ENCODE data around the gene ACTR1B.
"Not testable (repeated sequence)": the region's sequence is repeated elsewhere in the genome, so short reads cannot be mapped to it uniquely, and the experiment has no call there.

The ACTR1B gene

DNA sequence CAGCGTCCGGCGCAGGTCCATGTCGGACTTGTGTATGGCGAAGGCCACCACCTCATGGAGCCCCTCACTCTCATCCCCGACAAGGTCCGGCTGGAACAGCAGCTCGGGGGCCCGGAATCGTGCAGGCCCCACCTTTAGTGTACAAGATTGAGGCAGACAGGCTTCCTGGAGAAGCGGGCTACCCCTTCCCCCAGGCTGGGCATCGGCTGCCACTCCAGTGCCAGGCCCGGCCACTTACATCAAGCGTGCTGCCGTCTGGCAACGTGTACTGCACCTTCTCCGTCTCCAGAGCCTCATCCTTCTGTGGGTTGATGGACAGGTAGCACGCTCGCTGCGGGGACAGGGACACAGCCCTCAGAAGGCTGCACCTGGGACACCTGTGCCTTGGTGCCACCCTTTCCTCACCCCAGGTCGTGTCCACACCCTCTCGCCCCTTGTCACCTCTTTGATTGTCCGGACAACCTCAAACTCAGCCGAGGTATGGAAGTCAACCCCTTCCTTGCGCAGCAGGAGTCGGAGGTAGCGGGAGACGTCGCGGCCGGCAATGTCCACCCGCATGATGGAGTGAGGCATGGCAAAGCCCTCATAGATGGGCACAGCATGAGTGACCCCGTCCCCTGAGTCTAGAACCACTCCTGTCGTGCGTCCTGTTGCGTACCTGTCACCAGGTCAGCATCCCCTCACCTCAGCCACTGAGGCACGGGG lies 5.7 kb downstream of the ACTR1B start:
- DNase-seq: no peak

DNA sequence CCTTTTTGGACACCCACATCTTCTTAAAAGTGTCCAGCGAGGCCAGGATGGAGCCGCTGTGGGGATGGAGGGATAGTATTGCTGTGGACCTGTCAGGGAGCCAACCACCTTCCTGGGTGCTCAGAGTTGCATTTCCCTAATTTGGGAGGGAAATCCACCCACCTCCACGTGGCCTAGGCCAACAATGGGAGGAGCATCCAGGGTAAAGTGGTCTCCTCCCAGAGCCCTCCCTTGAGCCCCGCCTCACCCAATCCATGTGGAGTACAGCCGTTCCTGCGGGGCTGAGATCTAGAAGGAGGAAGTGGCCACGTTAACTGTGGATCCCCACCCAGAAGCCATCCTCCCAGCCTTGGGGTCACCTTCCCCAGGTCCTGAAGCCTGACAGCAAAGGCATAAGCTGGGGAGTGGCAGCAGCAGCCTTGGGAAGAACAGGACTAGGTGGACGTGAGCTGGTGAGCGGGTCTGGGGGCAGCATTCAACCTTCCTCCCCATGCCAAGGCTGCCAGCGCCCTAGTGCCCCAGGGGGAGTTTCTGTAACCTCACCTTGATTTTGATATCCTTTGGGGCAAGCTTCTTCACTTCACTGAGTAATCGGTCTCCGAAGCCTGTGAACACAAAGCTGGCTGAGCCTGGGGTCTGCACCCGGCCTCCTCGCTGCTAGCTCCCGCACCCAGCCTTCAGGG lies 6.8 kb downstream of the ACTR1B start:
- no peak for DNase-seq

DNA sequence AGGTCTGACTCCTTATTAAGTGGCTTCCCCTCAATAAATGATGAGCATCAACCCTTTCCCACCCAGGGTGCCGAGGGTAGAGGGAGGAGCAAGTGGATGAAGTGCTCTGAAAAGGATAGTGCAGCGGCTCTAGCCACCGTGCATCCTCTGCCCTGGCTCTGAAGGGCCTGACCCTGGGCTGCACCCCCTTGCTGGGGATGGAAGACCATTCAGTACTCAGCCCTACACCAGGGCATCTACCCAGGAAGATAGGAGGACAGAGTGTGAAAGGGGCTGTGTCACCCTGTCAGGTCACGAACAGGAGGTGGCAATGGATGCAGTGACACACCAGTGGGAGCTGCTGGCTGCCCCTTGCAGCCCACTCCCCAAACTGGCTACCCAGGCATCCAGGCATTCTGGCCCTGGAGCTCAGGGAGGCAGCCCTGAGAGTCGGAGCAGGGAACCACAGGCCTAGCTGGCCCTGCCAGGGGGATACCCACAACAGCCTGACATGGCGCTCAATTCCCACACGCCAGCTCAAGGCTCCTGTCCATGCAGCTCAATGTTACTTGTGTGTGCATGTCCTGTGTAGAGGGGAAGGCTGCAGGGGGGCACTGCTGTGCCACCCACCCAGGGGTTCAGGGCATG lies 7.6 kb downstream of the ACTR1B start:
- no peak for DNase-seq

DNA sequence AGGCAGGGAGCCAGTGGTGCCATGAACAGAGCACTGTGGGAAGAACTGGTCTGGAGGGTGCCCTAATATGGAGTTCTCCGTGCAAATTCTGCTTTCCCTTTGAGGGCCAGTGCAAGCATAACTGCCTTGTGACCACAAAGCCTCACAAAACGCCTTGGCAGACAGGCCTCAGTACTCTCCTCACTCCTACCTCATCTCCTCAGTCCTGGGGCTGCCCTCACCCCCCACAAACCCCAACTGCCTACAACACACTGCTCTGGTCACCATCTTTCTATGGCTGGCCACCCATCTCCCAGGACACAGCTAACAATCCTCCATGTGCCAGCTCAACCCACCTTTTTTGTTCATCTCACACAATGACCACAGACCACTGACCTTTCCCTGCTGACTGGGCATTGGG lies 9.1 kb downstream of the ACTR1B start:
- no peak for DNase-seq

DNA sequence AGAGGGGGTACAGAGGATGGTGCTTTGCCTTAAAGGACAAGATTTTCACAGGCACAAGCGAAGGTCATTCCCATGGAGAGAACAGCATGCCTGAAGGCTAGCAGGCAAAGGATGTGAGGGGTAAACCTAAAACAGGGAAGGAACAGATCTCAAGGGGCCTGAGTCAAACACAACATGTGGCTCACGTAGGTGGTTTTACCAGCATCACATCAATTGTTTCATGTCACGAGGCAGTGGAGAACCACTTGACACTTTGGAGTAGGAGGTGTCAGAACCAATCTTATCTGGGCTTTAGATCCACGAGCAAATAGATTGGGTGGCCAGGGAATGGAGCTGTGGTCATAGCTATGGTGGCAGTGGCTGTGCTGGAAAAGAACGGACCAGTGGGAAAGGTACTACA lies 9.5 kb downstream of the ACTR1B start:
- DNase-seq: no peak

DNA sequence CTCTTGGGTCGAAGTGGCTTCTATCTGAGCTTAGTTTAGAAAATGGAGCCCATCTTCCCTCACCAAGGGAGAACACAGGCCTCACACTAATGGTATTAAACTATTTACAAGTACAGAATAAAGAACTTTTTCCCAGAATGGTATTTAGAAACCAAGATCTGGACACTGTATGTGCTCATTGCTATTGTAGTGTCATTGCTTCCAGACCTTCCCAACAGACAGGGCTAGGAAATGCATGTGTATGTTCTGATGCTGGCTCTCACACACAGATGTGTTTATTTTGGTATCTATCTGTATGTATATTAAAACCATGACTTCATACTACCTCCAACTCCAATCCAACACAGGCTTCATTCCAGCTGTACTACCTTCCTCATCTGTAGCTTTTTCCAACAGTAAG lies 10.0 kb downstream of the ACTR1B start:
- no peak for DNase-seq

DNA sequence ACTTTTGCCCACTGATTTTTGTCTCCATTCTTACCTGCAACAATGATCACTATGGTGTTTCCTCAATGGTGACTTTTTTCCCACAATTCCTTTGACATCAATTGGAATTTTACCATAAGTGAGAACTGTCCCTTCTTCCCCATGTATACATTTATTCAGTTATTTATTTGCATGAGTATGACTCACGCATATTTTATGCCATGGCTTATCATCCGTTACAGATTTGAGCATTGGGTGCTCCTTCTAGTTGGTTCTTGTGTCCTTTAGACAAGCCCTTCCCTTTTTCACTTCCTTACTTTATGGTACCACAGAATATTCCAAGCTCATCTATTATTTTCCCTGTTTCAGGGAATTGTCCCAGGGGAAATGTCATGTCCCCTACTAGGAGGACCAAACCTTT lies 10.4 kb downstream of the ACTR1B start:
- no peak for DNase-seq

DNA sequence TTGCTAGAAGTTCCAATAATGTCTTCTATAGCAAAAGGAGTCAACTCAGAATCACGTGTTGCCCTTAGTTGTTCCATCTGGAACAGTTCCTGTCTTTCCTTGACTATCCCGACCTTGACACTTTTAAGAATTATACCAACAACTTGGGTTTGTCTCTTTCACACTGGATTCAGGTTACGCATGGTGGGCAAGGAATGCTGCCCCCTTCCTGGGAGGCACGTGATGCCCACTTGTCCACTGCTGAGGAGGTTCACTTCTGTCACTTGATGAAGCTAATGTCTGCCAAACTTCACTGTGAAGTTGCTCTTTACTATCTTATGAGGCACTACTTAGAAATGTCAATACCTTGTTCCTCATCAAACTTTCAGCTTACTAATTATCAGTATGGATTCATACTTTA lies 12.7 kb downstream of the ACTR1B start:
- DNase-seq: no peak

DNA sequence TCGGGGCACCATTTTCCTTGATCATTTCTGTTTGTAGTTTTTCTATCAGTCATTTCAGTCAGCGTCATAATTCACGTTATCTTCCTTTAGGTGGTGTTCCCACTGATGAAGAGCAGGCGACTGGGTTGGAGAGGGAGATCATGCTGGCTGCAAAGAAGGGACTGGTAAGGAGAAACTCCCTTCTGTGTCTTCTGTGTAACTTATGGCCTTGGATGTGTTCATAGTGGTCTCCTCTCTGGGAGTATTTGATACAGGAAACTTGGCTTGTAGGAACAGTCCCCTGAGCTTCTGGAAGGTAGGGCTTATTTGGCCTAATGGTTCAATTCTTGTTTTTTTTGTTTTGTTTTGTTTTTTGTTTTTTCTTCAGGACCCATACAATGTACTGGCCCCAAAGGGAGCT lies 16.9 kb downstream of the ACTR1B start:
- DNase-seq: no peak

DNA sequence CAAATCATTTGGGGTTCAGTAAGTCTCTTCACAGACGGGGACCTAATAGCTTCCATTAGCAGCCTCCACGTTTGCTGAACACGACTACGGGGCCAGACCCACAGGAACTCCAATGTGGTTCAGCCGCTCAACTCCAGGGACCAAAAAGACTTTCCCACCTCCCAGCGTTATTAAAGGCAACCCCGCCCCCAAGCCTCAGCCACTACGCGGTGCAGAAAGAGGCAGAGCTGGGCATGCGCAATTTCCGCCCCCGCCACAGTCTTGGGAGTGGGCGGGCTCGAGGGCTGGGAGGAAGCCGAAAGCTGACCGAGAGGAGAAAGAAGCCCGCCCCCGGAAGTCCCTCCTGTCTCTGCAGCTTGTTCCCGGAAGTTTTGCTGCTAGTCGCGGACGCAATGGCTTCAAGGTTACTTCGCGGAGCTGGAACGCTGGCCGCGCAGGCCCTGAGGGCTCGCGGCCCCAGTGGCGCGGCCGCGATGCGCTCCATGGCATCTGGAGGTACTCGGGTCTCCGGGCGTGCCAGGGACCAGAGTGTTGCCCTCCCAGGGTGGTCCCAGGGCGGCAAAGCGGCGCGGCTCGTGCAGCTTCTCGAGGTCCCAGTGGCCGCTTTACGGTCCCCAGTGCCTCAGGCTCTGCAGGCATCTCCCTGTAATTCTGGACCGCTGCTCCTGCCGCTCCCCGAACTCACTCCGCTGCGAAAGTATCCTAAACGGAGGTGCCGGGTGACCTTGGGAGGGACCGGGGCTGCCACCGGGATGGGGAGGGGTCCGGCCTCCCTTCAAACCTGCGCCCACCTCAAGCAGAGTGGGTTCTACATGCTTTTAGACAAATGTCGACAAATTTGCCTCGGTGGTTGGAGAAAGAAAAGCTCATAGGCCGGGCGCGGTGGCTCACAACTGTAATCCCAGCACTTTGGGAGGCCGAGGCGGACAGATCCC lies 17.9 kb downstream of the ACTR1B start, which contains the start of gene COX5B:
COX5B (plus strand) TSS at position 368 of the 935 bp plus-strand sequence; CDS start at position 393, 25 bp downstream.
- DNase-seq: peak; percentile 98 to 99

DNA sequence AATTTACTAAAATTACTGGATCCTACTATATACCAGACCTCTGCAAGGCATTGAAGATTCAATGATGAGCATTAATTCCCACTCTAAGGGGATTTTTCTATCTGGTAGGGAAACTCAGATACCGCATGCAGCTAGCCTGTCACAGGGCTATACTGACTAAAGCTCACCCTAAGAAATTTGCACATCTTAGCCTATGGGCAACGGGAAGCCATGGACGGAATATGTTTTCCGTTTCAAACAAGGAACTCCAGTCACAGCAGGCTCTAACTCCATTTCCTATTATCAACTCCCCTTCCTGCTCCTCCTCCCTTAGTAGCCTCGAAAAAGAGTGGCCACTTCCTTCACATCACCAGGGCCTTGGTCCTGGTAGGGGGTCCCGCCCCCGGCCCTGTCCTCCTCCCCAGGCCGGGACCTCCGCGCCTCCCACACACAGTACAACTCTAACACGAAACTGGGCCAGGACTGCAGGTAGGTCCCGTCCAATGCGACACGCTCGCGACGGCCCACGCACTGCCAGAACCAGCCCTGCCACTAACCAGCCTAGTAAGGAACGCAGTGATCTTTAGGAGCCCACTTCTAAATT lies 18.6 kb downstream of the ACTR1B start:
- DNase-seq: no peak

DNA sequence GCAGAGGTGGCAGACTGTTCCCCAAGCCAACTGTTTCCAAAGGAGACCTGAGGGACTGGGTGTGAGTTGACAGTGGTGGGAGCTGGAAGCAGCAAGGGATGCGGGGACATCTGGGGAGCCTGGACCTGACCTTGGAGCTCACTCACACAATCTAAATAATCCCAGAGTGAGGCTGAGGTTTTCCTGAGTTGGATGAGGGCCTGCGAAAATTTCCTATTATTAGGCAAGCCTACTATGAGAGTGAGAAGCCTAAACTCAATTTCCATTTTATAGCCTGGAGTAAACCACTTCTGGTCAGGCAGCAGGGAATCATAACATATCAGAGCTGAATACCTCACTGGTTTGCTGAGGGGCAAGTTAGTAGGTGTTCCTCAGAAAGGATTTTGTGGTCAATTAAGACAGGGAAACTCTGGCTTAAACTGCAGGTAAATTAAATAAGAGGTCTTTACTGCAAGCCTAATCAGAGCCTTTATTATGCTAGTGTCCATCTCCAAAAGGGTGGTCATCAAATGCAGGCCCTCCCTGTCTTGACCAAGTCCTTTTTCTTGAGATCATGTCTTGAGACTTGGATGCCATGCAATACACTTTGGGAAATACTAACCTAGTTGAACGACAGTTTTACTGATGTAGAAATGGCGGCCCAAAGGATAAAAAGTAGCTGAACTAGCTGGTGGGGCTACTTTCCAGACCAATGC lies 19.7 kb downstream of the ACTR1B start:
- DNase-seq: no peak

DNA sequence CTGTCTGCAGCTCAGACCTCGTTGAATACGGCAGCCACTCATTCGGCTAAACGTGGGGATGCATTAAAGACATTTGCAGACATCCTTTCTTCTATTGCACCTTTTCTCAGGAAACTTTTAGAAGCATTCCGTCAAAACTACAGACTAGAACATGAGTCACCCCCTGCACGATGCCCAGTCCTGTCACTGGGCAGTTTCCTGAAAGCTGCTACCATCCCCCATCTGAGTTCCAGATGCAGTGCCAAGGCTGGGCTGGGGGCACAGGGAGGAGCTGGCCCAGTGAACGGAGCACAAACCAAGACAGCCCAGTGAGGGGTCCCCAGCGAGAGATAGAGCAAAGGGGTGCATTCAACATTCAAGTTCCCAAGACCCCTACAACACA lies 37.8 kb downstream of the ACTR1B start:
- not testable (repeated sequence) for DNase-seq

DNA sequence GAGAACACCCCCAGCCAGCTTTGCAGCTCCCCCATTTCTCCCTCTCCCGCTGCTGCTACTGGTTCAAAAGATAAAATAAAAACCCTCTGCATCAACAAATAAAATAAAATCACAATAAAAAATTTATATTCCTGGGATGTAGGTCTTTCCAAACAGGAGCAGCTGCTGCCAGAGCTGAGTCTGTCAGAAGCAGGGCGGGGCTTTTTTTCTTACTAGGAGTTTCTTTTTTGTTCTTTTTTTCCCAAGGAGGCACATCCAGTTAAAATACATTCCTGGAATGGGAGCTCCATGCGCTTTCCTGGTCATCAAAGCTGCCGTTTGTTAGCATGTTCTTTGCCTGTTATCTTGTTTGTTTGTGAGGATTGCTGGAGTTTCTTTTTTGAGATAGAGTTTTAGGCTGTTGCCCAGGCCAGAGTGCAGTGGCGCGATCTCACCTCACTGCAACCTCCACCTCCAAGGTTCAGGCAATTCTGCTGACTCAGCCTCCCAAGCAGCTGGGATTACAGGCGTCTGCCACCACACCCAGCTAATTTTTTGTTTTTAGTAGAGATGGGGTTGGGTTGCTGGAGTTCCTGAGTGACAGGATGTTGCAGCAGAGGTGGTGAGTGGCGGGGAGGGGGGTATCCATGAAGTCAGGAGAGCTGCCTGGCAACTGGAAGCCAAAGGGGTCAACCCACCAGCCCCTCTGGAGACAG lies 38.3 kb downstream of the ACTR1B start:
- not testable (repeated sequence) for DNase-seq

DNA sequence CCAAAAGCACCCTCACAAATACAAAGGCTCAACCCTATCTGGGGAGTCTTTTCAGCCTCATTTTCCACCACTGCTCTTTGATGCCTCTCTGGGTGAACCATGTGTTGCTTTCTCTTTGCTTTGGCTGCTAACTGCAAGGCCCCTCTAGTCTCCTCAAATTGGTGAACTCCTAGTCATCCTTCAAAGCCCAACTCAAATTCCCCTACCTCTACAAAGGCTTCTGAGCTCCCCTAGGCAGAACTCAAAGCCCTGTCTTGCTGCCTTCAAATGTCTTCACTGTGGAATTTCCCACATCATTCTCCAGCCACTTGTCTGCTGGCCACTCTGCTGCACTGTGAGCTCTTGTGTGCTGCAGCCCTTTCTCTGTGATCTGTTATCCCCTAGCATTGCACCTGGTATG lies 40.9 kb downstream of the ACTR1B start:
- DNase-seq: not testable (repeated sequence)

DNA sequence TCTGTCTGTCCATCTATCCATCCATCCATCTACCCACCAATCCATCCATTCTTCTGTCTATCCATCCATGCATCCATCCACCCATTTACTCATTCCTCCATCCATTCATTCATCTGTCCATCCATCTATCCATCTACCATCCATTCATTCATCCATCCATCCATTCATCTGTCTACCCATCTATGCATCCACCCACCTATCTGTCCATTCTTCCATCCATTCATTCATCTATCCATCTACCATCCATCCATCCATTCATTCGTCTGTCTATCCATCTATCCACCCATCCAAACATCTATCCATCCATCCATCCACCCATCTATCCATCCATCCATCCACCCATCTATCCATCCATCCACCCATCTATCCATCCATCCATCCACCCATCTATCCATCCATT lies 43.4 kb downstream of the ACTR1B start:
- DNase-seq: not testable (repeated sequence)

DNA sequence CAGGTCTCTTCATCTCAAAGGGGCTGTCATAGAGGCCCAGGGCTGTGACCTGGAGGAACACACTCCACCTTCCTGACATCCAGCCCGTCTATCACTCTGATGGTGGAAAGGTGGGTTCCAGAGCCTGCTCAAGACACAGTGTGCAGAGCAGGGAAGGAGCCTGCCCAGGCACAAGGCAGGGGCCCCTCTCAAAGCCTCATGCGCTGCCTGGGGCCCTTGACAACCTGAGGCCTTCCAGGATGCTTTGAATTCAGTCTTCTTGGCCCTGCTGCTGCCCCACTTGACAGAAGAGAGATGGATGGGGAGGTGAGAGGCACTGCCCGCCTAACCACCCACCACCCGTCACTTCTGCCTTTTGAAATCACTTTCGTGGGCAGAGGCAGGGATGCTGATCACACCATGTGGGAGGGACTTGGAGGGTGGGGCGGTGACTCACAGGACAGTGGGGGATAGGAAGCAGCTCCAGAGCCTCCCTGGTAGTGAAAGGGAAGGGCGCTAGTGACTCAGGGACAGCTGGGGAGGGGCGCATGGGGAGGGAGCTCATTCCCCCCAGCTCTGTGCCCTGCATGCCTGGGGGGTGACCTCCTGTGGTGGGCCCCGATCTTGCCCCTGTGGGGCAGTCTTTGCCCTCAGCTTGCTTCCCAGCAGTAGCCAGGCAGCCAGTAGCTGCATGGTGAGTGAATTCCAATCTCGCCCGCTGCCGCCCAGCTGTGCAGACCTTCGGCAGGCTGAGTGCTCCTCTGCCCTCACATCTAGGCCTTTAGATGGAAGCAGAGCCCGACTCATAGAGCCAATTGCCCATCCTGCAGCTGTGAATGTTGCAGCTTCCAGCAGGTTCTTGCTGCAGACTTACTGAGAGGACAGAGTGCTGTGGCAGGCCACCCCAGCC lies 44.7 kb downstream of the ACTR1B start:
- DNase-seq: peak in 1 of 2 donors; percentile 36

DNA sequence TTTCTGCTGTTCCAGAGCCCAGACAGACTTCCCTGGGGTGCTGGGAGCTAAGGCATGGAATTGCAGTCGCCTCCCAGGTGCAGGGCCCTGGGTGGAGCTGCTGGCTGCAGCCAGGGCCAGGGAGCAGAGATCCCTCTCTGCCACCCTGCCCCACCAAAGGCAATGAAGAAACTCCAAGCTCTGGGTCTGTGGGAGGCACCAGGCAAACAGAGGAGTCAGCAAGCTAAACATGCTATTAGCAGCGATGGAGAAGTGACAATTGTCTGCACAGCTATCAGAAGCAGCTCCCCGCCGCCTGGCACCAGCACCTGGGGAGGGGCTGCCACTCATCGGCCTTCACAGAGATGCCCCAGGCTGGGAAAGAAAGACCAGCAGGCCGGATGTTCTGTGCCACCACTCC lies 45.9 kb downstream of the ACTR1B start:
- DNase-seq: no peak

DNA sequence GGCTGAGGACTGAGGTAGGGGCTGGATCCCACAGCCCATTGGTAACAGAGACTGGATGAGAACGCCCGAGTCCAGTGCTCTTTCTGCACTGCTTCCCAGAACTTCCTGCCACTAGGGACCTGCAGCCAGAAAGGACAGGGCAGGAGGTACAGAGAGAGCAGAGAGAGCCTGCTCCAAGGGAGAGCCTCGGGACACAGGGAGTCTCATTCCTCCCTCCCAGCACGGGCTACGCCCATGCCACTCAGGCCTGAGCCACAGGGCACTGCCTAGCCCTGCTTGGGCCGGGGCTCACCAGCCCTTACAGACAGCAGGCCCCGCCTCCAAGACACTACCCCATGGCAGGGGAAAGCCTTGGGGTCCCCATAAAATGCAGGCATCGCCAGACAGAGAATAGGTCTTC lies 48.1 kb downstream of the ACTR1B start:
- DNase-seq: not testable (repeated sequence)

DNA sequence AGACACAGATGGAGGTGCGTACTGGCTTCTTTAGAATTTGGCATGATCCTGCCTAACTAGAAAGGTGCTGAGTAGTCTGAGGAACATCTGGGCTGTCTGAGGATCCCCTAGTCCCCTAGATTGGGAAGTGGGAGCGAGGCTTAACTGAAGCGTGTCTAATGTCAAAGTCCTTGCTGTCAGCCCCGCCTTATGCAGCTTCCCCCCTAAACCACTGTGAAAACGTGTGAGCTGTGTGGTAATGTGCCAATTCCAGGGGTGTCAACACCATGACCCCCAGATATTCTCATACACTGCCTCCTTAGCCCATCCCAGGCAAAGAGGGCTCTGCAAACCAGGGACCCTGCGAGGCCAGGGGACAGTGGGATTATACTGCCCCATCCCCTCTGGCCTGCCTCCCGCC lies 51.9 kb downstream of the ACTR1B start:
- not testable (repeated sequence) for DNase-seq
